NAMALWA (cell line): Measurements from ENCODE around the gene DGKD.
"Not testable (repeated sequence)": the region's sequence is repeated elsewhere in the genome, so short reads cannot be mapped to it uniquely, and the experiment has no call there.

Experiments used
- DNase-seq: peaks from one replicate; pipeline ENCODE4 v3.0.0-alpha.2; 2015; ENCODE audit warnings: low spot score

DGKD gene

DNA sequence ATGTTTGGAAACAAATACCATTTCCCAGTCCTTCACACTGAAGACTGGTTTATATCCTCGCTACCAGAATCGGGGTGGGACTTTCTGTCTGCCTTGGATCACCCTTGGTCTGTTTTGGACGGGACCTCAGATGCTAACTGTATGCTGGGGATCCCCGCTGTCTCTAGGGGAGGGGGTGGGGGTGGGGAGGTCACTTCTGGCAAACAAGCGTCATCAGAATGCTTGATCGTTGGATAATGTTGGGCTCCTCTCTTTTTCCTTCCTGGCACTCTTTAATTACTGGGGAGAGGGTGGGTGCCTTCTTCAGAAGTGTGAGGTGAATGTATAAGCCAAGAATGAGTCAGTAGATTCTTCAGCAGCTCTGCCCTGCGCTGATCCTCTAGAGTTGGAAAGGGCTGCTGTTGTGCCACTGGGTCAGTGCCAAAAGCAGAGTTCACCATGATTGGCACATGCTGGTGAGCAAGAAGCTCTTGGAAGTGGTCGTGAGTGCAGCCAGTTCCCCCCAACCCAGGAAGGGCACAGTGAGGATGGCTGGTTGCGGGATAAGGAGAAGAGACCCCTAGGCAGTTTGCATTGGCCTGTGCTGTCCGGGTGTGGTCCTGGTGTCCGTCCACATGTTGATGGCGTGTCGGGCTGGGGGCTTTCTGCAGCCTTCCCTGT is 32.2 kb downstream of the DGKD start:
- no peak for DNase-seq

DNA sequence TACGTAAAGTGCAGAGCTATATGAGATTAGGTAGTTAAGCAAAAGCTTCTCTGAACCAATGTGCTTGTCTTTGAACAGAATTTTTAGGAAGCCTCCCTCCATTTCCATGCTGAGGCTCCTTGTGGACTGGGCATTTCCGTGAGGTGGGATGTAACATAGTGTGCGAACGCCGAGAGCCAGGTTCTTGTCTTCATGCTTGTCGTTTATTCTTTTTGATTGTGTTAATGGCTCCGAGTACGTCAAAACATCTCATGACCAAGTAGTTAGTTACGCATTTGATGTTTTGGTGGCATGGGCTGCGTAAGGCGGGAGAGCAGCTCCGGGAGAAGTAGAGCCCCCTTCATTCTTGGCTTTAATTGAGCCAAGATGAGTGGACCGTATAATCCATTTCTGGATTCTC is 32.9 kb downstream of the DGKD start:
- DNase-seq: no peak

DNA sequence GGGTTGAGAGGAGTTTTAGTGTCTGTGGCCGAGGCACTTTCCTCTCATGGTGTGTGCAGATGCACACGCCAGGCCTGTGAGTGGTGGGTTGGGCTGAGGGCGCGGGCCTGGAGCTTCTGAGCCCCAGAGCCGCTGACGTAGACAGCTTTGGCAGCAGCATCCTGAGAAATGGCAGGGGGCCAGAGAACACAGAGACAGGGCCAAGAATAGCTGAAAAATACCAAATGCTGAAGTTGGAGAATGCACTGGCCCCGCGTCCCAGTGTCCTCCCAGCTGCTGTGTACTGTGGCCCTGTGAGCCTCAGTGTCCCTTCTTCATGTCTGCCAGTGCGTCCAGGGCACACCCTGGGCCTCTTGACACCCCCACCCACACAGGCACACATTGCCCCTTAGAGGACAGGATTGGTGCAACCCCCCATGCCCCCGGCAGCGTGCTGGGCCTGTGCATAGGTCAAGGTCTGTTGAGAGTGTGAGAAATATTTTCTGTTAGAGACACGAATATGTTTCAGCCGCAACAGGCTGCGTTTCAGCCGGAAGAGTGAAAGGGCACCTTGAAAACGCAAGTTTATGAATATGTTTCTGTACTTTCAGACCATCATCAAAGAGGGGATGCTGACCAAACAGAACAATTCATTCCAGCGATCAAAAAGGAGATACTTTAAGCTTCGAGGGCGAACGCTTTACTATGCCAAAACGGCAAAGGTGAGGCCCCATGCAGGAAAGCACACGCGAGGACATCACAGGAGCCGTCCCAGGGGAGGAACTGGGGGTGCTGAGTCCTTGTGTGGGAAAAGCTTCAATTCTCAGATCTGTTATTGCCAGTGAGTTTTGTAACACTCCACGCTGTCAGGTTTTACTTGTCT is 33.6 kb downstream of the DGKD start:
- no peak for DNase-seq

GRCh38 chr2:233389601-233390125 is 35.4 kb downstream of the DGKD start:
- no peak for DNase-seq

DNA sequence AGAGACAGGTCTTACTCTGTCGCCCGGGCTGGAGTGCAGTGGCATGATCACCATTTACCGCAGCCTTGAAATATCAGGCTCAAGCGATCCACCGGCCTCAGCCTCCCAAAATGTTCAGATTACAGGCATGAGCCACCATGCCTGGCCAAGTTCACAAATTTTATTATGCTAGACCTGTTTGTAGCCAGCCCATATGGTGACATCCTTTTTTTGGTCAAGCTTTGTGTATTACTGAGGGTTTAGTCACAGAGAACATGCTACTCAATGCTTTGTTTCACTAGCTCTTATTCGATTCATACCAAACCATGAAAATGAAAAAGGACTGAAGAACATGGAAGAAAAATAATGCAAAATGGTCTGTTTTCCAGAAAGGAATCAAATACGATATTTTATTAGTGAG is 41.4 kb downstream of the DGKD start:
- DNase-seq: no peak

DNA sequence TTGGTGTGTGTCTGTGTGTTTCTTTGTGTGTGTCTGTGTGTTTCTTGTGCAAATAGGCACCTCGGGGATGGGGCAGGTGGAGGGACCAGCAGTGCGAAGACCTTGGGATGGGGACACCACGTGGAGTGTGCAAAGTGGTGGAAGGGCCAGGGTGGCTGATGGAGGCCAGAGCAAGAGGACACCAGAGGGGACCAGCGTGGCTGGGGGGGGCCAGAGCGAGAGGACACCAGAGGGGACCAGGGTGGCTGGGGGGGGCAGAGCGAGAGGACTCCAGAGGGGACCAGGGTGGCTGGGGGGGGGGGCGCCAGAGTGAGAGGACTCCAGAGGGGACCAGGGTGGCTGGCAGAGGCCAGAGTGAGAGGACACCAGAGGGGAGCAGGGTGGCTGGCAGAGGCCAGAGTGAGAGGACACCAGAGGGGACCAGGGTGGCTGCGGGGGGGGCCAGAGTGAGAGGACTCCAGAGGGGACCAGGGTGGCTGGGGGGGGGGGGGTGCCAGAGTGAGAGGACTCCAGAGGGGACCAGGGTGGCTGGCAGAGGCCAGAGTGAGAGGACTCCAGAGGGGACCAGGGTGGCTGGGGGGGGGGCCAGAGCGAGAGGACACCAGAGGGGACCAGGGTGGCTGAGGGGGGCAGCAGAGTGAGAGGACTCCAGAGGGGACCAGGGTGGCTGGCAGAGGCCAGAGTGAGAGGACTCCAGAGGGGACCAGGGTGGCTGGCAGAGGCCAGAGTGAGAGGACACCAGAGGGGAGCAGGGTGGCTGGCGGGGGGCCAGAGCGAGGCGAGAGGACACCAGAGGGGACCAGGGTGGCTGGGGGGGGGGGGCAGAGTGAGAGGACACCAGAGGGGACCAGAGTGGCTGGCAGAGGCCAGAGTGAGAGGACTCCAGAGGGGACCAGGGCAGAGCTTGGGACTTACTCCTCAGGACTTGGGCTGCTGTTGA is 42.7 kb downstream of the DGKD start:
- not testable (repeated sequence) for DNase-seq

- DNase-seq: no peak
Measured at GRCh38 chr2:233399306-233400225, 45.3 kb downstream of the DGKD start.

DNA sequence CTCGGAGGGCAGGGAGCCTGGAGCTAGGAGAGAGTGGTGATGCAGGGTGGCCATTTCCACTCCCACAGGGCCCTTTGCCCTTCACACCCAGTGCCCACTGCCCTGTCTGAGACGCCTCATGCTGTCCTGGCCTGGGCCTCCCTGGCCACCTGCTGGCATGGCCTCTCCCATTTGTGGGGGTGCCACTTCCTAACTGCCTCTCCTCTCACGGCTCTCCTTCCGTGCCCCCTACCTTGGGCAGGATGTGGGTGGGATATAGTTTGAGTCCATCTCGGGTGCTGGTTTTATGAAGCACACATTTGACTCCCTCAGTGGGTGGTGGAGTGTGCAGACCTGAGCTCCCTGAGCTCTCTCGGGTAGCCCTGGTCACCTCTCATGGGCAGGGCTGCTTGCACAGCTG is 46.0 kb downstream of the DGKD start:
- no peak for DNase-seq

GRCh38 chr2:233400961-233401360 is 46.7 kb downstream of the DGKD start:
- DNase-seq: no peak

DNA sequence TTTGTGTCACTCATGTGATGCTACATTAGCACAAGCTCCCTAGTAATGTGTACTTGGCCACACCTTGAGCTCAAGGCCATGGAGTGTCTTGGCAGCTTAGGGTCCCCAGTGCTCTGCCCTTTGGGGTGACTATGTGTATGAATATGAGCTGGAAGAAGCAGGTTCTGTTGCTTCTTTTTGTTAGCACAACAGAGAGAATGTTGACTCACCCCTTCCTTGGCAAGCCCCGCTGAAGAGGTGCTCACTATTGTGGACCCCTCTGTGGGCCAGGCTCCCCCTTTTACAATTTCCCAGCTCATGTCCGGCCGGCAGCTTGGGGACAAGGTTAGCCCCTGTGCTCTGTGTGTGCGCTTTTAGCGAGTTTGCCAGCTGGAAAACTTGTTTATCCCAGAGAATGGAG is 48.1 kb downstream of the DGKD start:
- DNase-seq: no peak

GRCh38 chr2:233402789-233403188 is 48.5 kb downstream of the DGKD start:
- DNase-seq: no peak

DNA sequence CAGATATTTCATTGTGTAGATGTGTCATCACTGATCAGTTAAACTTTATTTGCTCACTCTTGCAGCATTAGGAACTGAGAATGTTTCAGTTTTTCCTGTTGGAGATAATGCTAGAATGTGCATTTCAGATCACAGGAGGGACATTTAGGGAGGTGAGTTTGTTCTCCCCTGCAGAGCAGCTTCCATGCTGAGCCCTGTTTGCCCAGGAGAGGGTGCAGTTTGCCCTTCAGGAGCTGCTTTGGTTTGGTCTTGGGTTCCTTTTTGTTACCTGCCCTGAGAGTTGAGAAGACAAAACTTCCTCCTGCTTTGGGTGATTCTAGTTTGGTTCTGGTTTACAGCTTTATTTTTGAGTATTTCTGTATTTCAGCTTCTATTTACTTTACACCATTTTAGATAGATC is 49.9 kb downstream of the DGKD start:
- DNase-seq: peak; percentile 59

DNA sequence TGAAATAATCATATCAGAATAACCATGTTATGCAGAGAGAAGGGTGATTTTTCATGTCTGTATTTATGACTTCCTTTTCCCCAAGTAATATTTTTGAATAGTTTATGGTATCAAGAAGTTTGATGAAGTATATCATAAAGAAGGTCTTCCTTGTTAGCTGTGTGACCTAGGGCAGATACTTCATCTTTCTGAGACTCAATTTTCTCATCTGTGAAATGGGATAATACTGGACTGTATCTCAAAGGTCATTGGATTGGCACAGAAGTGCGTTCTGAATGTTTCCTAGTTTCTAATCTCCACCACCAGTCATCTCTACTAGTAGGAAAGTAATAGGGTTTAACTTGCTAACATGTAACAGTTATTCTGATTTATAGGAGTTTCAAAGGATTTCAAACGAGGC is 52.6 kb downstream of the DGKD start:
- no peak for DNase-seq

DNA sequence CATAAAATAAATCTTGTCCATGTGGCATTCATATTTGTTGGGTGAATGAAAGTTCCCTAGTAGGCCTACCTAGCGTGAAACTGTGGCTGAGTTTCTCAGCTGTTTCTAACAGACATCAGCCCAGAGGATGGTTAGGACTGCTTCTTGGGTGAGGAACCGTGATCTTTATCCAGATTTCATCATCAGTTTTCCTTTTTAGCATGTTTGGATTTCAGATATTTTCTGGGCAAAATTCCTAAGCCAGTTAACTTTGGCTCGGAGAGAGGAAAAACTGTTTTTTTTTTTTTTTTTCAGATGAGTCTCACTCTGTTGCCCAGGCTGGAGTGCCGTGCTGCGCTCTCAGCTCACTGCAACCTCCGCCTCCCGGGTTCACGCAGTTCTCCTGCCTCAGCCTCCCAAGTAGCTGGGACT is 53.5 kb downstream of the DGKD start:
- no peak for DNase-seq

DNA sequence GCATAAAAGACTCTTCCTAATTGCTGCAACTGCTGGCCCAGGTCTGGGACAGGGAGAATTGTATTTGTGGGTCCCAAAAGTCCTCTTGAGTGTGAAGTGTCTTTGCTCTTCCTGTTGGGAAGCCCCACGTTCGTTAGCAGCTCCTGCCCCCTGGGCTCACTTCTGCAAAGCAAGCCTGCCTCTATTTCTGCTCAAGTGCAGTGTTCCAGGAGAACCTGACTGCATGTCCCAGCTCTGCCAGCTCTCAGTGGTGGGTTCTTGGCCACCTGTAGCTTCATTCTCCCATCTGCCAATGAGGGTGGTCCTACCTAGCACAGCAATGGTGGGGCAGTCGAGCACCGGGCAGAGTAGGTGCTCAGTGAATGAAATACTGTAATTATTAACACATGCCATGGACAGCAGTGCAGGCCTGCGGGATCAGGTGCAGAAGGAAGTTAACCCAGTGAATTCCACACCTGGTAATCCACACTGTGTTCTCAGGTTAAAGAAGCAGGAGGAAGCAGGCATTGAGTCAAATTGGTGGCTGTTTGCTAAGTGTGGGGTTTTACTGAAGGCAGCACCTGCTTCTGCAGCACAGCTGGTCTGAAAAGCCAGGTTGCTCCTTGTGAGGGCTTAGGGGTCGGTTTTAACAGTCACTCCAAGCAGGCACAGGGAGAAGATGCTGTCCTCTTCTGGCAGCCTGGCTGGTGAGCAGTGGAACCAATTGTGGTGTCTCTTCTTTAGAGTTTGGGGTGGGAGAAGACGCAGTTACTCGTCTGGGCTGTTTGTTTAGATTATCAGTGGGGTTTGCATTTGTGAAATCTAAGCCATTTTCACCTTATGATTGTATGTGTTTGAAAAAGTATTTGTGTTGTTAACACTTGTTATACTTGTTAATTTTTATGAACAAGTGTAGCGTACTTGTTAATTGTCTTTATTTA is 54.3 kb downstream of the DGKD start:
- DNase-seq: peak; percentile 21

- no peak for DNase-seq
Measured at GRCh38 chr2:233409286-233409991, 55.1 kb downstream of the DGKD start.

DNA sequence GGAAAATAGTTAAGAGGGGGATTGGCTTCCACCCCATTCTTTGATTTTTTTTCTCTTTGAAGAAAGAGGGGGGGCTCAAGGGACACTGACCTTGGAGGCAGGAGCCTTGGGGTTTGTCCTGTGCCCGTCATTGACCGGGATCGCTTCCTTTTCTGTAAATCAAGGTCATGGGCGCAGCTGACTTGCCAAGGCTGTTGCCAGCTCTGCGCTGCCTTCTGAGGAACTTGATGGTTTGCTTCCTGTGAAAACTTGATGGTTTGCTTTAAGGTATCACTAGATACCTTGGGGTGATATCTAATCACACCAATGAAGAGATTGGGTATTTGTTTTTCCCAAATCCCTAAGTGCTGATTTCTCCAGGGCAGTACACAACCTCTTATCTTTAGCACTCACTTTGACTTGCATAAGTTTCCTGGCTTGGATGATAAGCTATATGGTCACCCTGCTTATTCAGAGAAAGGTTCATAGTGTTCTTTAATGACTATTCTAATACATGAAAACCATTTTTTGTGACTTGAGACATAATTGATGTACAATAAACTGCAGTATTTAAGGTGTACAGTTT is 56.0 kb downstream of the DGKD start:
- no peak for DNase-seq

DNA sequence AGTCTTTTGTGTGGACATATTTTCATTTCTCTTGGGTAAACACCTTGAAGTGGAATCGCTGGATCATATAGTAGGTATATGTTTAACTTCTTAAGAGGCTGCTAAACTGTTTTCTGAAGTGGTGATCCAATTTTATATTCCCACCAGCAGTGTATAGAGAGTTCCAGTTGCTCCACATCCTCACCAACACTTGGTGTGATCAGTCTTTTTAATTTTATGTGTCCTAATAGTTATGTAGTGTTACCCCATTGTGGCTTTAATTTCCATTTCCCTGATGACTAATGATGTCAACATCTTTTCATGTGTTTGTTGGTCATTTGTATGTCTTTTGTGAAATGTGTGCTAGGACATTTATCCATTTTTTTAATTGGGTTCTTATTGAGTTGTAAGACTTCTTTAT is 56.9 kb downstream of the DGKD start:
- DNase-seq: no peak

DNA sequence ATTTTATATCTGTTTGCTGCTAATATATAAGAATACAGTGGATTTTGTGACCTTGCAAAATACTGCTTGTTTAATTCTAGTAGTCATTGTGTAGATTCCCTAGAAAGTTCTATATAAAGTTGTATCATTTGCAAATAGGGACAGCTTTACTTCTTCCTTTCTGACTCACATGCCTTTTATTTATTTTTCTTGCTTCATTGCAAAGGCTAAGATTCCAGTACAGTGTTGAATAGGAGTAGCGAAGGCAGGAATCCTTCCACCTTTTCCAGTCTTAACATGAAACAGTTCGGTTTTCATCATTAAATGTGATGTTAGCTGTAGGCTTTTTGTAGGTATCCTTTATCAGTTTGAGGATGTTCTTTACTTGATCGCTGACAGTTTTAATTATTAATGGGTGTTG is 58.1 kb downstream of the DGKD start:
- DNase-seq: no peak
